Activated CD4-positive, alpha-beta T cell treated with anti-CD3 and anti-CD28 coated beads, Interleukin-2, amount 10 ng/mL, durations not matched to agents 7 days and 5 days (primary cell): Measurements from ENCODE around the gene JUND. TPM values are rescaled to one million over a fixed set of nuclear protein-coding genes. Genes with fewer than 3 reads are reported as not detected.

ENCODE experiments used
- CTCF ChIA-PET: fragments of 350-600 bp; sonication (Branson Sonifier 250); formaldehyde crosslinking; loops from one replicate; lab custom pipeline; 2021; ENCODE audit warnings: antibody characterized with exemption; lab: Charles Lee
- POLR2A ChIA-PET: fragments of 350-600 bp; sonication (Branson Sonifier 250); formaldehyde crosslinking; loops from one replicate; lab custom pipeline; 2021; ENCODE audit warnings: antibody characterized with exemption; lab: Charles Lee
- DNase-seq: peaks from one replicate; pipeline ENCODE4 v3.0.0-alpha.2; 2020
- H3K27ac Mint-ChIP-seq: one replicate; pipeline ENCODE4 v1.8.0; 2021; ENCODE audit warnings: mild to moderate bottlenecking, moderate library complexity, mixed read lengths
- H3K27me3 Mint-ChIP-seq: one replicate; pipeline ENCODE4 v1.8.0; 2021; ENCODE audit warnings: mixed read lengths
- H3K36me3 Mint-ChIP-seq: one replicate; pipeline ENCODE4 v1.8.0; 2021; ENCODE audit warnings: low read depth, mixed read lengths
- H3K4me1 Mint-ChIP-seq: one replicate; pipeline ENCODE4 v1.8.0; 2021; ENCODE audit warnings: mixed read lengths
- H3K4me3 Mint-ChIP-seq: one replicate; pipeline ENCODE4 v1.8.0; 2021; ENCODE audit warnings: mild to moderate bottlenecking, moderate library complexity, mixed read lengths
- H3K9me3 Mint-ChIP-seq: one replicate; pipeline ENCODE4 v1.8.0; 2021; ENCODE audit warnings: mixed read lengths
- total RNA-seq, 2 experiments: library from RNA; stranded (reverse); gene quantifications; one replicate each; pipeline ENCODE4 v1.2.3, GENCODE V29; 2021

The JUND gene
- total RNA-seq, 2 experiments from 2014 or later, result 343 to 347 TPM

GRCh38 chr19:18307271-18307681 lies 25.9 kb upstream of the JUND start:
- CTCF ChIA-PET, result interaction anchor here (0.7 to 1.0 kb wide), 2 partner anchors 15 to 28 kb away, joined by 3 read pairs; no protein-coding TSS in a partner anchor
- peak overlapping the region; percentile 93 for H3K27ac Mint-ChIP-seq
- no peaks in the 10 kb centered on the region for H3K27me3 Mint-ChIP-seq
- peaks cover 48% of the 10 kb centered on the region for H3K36me3 Mint-ChIP-seq
- H3K4me3 Mint-ChIP-seq, result peak overlapping the region; percentile 98
- no peaks in the 10 kb centered on the region for H3K9me3 Mint-ChIP-seq
- peaks cover 45% of the 10 kb centered on the region for H3K4me1 Mint-ChIP-seq
- POLR2A ChIA-PET, result no interaction called here
- no peak for DNase-seq

GRCh38 chr19:18306888-18307260 lies 25.5 kb upstream of the JUND start:
- no peaks in the 10 kb centered on the region for H3K27me3 Mint-ChIP-seq
- no peaks in the 10 kb centered on the region for H3K9me3 Mint-ChIP-seq
- peak overlapping the region; percentile 98 for H3K4me3 Mint-ChIP-seq
- DNase-seq, result peak; percentile 39
- CTCF ChIA-PET, result interaction anchor here (0.7 to 1.0 kb wide), 3 partner anchors 8 to 27 kb away, joined by 3 read pairs; no protein-coding TSS in a partner anchor
- H3K27ac Mint-ChIP-seq, result peak overlapping the region; percentile 93
- POLR2A ChIA-PET, result no interaction called here
- H3K4me1 Mint-ChIP-seq, result peaks cover 46% of the 10 kb centered on the region
- H3K36me3 Mint-ChIP-seq, result peaks cover 48% of the 10 kb centered on the region

DNA sequence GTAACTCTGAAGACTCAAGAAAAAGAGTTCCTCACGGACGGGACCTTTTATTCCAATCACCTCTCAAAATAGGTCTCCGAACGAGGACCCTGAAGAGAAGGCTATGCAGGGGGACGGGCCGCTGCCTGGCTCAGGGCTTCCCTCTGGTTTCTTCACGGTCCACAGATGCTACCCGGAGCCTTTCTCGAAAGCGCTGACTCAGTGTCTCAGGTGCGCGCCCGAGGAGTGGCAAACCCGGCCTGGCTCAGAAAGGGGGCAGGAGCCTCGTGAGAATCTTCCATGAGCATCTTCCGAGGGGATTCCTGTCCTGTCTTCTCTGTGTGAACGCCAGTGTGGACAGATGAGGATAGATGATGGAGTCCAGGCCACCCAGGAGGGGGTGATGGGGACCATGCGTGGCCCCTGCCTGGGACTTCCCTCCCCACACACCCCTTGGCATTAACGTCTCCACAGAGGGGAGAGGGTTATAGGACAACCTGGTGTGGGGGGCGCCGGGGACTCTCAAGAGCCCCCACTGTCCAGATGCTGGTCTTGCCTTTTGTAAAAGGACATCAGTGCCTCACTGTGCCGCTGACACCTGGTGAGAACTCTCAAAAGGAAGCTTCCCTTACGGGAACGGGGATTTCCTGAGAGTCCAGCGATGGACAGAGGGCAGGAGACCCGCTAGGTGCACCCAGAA lies 24.9 kb upstream of the JUND start:
- ChIA-PET CTCF (interaction anchor here (0.7 to 7.8 kb wide), 5 partner anchors 9 to 27 kb away, joined by 3 to 98 read pairs (median 3); partner anchors contain the start of genes JUND and LSM4), POLR2A (no interaction called here)
- Mint-ChIP-seq H3K4me1 (peaks cover 48% of the 10 kb centered on the region), H3K9me3 (no peaks in the 10 kb centered on the region), H3K27me3 (no peaks in the 10 kb centered on the region), H3K36me3 (peaks cover 46% of the 10 kb centered on the region), H3K27ac (peak overlapping the region; percentile 93), H3K4me3 (peak overlapping the region; percentile 98)
- DNase-seq, result no peak

GRCh38 chr19:18304458-18305310 lies 23.3 kb upstream of the JUND start:
- no peaks in the 10 kb centered on the region for H3K9me3 Mint-ChIP-seq

DNA sequence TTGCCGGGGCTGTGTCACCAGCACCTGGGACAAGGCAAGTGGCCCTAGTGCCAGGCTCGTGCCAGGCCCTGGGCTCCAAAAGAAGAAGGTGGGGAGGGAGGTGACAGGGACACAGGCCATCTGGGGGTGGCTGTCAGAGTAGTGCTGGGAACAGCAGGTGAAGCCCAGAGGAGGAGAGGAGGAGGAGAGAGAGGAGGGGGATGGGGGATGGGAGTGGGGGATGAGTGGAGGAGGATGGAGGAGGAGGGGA lies 22.7 kb upstream of the JUND start:
- ChIA-PET POLR2A (interaction anchor here (1.8 to 4.5 kb wide), 3 partner anchors 11 to 24 kb away, joined by 9 to 128 read pairs (median 11); partner anchors contain the start of gene JUND), CTCF (interaction anchor here (1.0 to 7.8 kb wide), 10 partner anchors 12 to 53 kb away, joined by 3 to 98 read pairs (median 6); partner anchors contain the start of genes JUND and LSM4)
- no peaks in the 10 kb centered on the region for H3K9me3 Mint-ChIP-seq
- peaks cover 50% of the 10 kb centered on the region for H3K4me1 Mint-ChIP-seq
- no peak for DNase-seq
- H3K4me3 Mint-ChIP-seq, result peak overlapping the region; percentile 98
- H3K27ac Mint-ChIP-seq, result peak overlapping the region; percentile 93
- no peaks in the 10 kb centered on the region for H3K27me3 Mint-ChIP-seq
- peaks cover 33% of the 10 kb centered on the region for H3K36me3 Mint-ChIP-seq

More at GRCh38 chr19:18304458-18305310, 23.3 kb upstream of the JUND start:
- peaks cover 45% of the 10 kb centered on the region for H3K4me1 Mint-ChIP-seq
- H3K27ac Mint-ChIP-seq, result peak overlapping the region; percentile 93
- CTCF ChIA-PET, result interaction anchor here (0.5 to 7.8 kb wide), 14 partner anchors 11 to 98 kb away, joined by 3 to 98 read pairs (median 4); partner anchors contain the start of genes JUND and LSM4
- peaks cover 34% of the 10 kb centered on the region for H3K36me3 Mint-ChIP-seq
- no peaks in the 10 kb centered on the region for H3K27me3 Mint-ChIP-seq
- DNase-seq, result peak; percentile 81
- H3K4me3 Mint-ChIP-seq, result peak overlapping the region; percentile 98
- POLR2A ChIA-PET, result interaction anchor here (0.5 to 4.5 kb wide), 7 partner anchors 12 to 25 kb away, joined by 3 to 128 read pairs (median 9); partner anchors contain the start of genes JUND and LSM4

DNA sequence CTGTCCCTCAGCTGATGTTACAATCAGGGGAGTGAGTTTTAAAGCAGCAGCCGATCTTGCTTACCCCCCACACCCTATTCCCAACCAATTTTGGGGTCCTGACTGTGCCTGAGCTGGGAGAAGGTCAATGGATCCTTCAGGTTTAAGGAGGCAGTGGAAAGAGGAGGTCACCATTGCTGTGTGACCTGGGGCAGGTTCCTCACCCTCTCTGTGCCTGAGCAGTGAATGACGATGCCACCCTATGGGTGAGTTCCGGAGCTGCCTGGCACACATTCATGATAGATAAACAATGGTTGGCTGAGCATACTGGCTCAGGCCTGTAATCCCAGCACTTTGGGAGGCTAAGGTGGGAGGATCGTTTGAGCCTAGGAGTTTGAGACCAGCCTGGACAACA lies 20.3 kb upstream of the JUND start:
- Mint-ChIP-seq H3K27ac (peak overlapping the region; percentile 80), H3K4me1 (peaks cover 56% of the 10 kb centered on the region), H3K9me3 (peaks cover under 1% of the 10 kb centered on the region), H3K36me3 (peaks cover 22% of the 10 kb centered on the region), H3K27me3 (no peaks in the 10 kb centered on the region), H3K4me3 (peak overlapping the region; percentile 56)
- POLR2A ChIA-PET, result interaction anchor here (4.5 kb wide), 1 partner anchor 22 kb away, joined by 128 read pairs; the partner anchor contains the start of gene JUND
- CTCF ChIA-PET, result interaction anchor here (1.8 to 7.8 kb wide), 3 partner anchors 9 to 22 kb away, joined by 9 to 98 read pairs (median 29); partner anchors contain the start of genes JUND and LSM4
- no peak for DNase-seq

GRCh38 chr19:18300930-18301717 lies 19.7 kb upstream of the JUND start:
- ChIA-PET POLR2A (interaction anchor here (4.5 kb wide), 1 partner anchor 21 kb away, joined by 128 read pairs; the partner anchor contains the start of gene JUND), CTCF (interaction anchor here (1.8 to 7.8 kb wide), 3 partner anchors 9 to 21 kb away, joined by 9 to 98 read pairs (median 29); partner anchors contain the start of genes JUND and LSM4)
- Mint-ChIP-seq H3K4me1 (peaks cover 53% of the 10 kb centered on the region), H3K27me3 (no peaks in the 10 kb centered on the region), H3K9me3 (peaks cover 2% of the 10 kb centered on the region), H3K4me3 (no peak overlapping the region), H3K36me3 (peaks cover 17% of the 10 kb centered on the region), H3K27ac (no peak overlapping the region)
- no peak for DNase-seq

GRCh38 chr19:18299654-18300053 lies 18.2 kb upstream of the JUND start:
- ChIA-PET POLR2A (interaction anchor here (0.6 to 1.2 kb wide), 3 partner anchors 17 to 25 kb away, joined by 4 read pairs; partner anchors contain the start of gene JUND), CTCF (interaction anchor here (0.6 to 7.8 kb wide), 3 partner anchors 16 to 58 kb away, joined by 3 to 98 read pairs (median 4); partner anchors contain the start of gene JUND)
- no peak for DNase-seq

DNA sequence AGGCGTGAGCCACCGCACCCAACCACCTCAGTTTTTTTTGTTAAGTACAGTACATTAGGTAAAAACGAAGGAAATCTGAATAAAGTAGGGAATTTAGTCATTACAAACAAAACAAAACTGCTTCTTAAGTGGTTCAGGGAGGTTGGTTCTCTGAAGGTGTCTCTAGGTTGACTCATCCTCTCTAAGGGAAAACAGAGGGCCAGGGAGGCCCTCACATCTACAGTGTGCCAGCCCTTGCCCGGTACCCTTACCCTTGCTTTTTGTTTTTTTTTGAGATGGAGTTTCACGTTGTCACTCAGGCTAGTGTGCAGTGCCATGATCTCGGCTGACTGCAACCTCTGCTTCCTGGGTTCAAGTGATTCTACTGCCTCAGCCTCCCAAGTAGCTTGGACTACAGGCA lies 17.2 kb upstream of the JUND start:
- CTCF ChIA-PET, result interaction anchor here (7.8 kb wide), 1 partner anchor 19 kb away, joined by 98 read pairs; the partner anchor contains the start of gene JUND

More at GRCh38 chr19:18299654-18300053, 18.2 kb upstream of the JUND start:
- peaks cover 2% of the 10 kb centered on the region for H3K9me3 Mint-ChIP-seq
- no peaks in the 10 kb centered on the region for H3K27me3 Mint-ChIP-seq
- H3K4me3 Mint-ChIP-seq, result no peak overlapping the region
- peaks cover 55% of the 10 kb centered on the region for H3K4me1 Mint-ChIP-seq
- peaks cover 9% of the 10 kb centered on the region for H3K36me3 Mint-ChIP-seq
- no peak overlapping the region for H3K27ac Mint-ChIP-seq

DNA sequence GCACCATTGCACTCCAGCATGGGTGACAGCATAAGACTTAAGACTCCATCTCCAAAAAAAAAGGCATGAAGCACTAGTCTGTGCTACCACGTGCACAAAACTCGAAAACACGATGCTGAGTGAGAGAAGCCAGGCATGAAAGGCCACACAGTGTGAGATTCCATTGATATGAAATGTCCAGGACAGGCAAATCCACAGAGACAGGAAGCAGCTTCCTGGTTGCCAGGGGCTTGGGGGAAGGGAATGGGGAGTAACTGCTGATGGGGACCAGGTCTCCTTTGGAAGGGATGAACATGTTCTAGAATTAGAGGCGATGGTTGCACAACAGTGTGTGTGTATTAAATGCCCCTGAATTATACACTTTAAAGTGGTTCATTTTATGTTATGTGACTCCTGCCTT lies 15.9 kb upstream of the JUND start:
- POLR2A ChIA-PET, result interaction anchor here (0.6 to 1.7 kb wide), 3 partner anchors 16 to 25 kb away, joined by 3 to 5 read pairs (median 3); partner anchors contain the start of gene JUND
- Mint-ChIP-seq H3K27ac (no peak overlapping the region), H3K27me3 (no peaks in the 10 kb centered on the region), H3K9me3 (peaks cover 2% of the 10 kb centered on the region), H3K36me3 (peaks cover 3% of the 10 kb centered on the region), H3K4me3 (no peak overlapping the region), H3K4me1 (peaks cover 66% of the 10 kb centered on the region)
- no peak for DNase-seq
- CTCF ChIA-PET, result interaction anchor here (2.5 kb wide), 1 partner anchor 17 kb away, joined by 29 read pairs; the partner anchor contains the start of gene JUND

More for the DNA sequence above, 17.2 kb upstream of the JUND start:
- Mint-ChIP-seq H3K9me3 (peaks cover 2% of the 10 kb centered on the region), H3K27ac (peak overlapping the region; percentile 72), H3K27me3 (no peaks in the 10 kb centered on the region), H3K36me3 (peaks cover 2% of the 10 kb centered on the region), H3K4me3 (no peak overlapping the region), H3K4me1 (peaks cover 63% of the 10 kb centered on the region)
- no peak for DNase-seq
- POLR2A ChIA-PET, result interaction anchor here (1.7 kb wide), 1 partner anchor 17 kb away, joined by 3 read pairs; the partner anchor contains the start of gene JUND

GRCh38 chr19:18295034-18295451 lies 13.6 kb upstream of the JUND start:
- H3K36me3 Mint-ChIP-seq, result peaks cover 4% of the 10 kb centered on the region
- H3K9me3 Mint-ChIP-seq, result peaks cover 2% of the 10 kb centered on the region
- no peak overlapping the region for H3K4me3 Mint-ChIP-seq
- peaks cover 75% of the 10 kb centered on the region for H3K4me1 Mint-ChIP-seq
- CTCF ChIA-PET, result interaction anchor here (3.6 kb wide), 1 partner anchor 16 kb away, joined by 69 read pairs; the partner anchor contains the start of gene JUND
- H3K27me3 Mint-ChIP-seq, result no peaks in the 10 kb centered on the region
- H3K27ac Mint-ChIP-seq, result peak overlapping the region; percentile 95
- POLR2A ChIA-PET, result no interaction called here
- no peak for DNase-seq
